ENCODE data around the gene REC114. TPM values are rescaled to one million over a fixed set of nuclear protein-coding genes. Genes with fewer than 3 reads are reported as not detected.

The REC114 gene
- total and polyA plus RNA-seq, 9 of the 15 experiments (the other 6 are each of a cell fraction or from before 2014, with no cell fraction given): 0.07 to 0.24 TPM; not detected in 7

GRCh38 chr15:73538123-73538522, 95.2 kb downstream of the REC114 start:
- ChIA-PET POLR2A (no interaction called here), CTCF (ENCODE audit: low intra/inter-chr PET ratio) (no interaction called here)
- H3K9me3 ChIP-seq (replicated peaks; ENCODE audit: control insufficient read depth, insufficient read depth, low read depth, low read length): no peaks in the 10 kb centered on the region
- intact Hi-C loops (cut with micrococcal nuclease) (no loop called here), in situ Hi-C loops (cut with MboI) (no loop called here)
- H2AFZ ChIP-seq (ENCODE audit: low read depth, low read length): no peak overlapping the region
- H3K4me3 ChIP-seq: no peak overlapping the region
- H4K20me1 ChIP-seq (replicated peaks; ENCODE audit: control insufficient read depth, insufficient read depth, low read length): no peaks in the 10 kb centered on the region
- FAIRE-seq (no peak), ATAC-seq (no peak), DNase-seq (ENCODE audit: extremely low read depth in 1 of 4, low spot score in 3 of 4) (no peak)
- H3K36me3 ChIP-seq (ENCODE audit: control insufficient read depth, insufficient read depth, low read length): no peaks in the 10 kb centered on the region
- H3K4me2 ChIP-seq (ENCODE audit: insufficient read depth, low read length): no peak overlapping the region
- no peaks in the 10 kb centered on the region for H3K9me1 ChIP-seq (ENCODE audit: control insufficient read depth, insufficient read depth, low read length)
- peaks cover 0 to 6% of the 10 kb centered on the region in 2 experiments; a peak in 2 of 5 replicates for H3K27me3 ChIP-seq (ENCODE audit: control insufficient read depth in 2 of 2, insufficient read depth in 2 of 2, low read length in 2 of 2)
- no peaks in the 10 kb centered on the region for H3K4me1 ChIP-seq (replicated peaks in 1 of 2; ENCODE audit: control insufficient read depth in 2 of 2, insufficient read depth in 2 of 2, low read length in 2 of 2)
- no CpG with 5 or more reads among the region's 2 CpGs for WGBS (ENCODE audit: insufficient coverage, low coverage, missing lambda C conversion rate)
- no peak overlapping the region for H3K9ac ChIP-seq (ENCODE audit: insufficient read depth in 1 of 2, low read depth in 2 of 2, low read length in 2 of 2)
- no peaks in the 10 kb centered on the region for H3K79me2 ChIP-seq (ENCODE audit: control insufficient read depth, insufficient read depth, low read length)
- BruUV-seq (replicated peaks): no TSS peak
- H3K27ac ChIP-seq (ENCODE audit: extremely low read depth, low read depth, low read length): no peak overlapping the region
- TF ChIP-seq MXI1 (IDR thresholded peaks at IDR 0.05; ENCODE audit: low read depth, low read length): no peak
- TF ChIP-seq SMARCE1 (IDR thresholded peaks at IDR 0.05): no peak
- no peak for TF ChIP-seq FOXA3 (CRISPR knock-in tag; conservative IDR thresholded peaks at IDR 0.05 in 1 of 2, IDR thresholded peaks at IDR 0.05 in 1 of 2)
- TF ChIP-seq REST (IDR thresholded peaks at IDR 0.05; ENCODE audit: borderline replicate concordance): no peak
- no peak for TF ChIP-seq REST (CRISPR knock-in tag; IDR thresholded peaks at IDR 0.05; ENCODE audit: low read depth)
- TF ChIP-seq ZKSCAN1 (IDR thresholded peaks at IDR 0.05; ENCODE audit: low read depth, low read length): no peak
- TF ChIP-seq CREBBP (IDR thresholded peaks at IDR 0.05; ENCODE audit: low read depth, low read length): no peak
- no peak for TF ChIP-seq POLR2G (IDR thresholded peaks at IDR 0.05; ENCODE audit: low read depth, low read length)
- no peak for TF ChIP-seq CEBPB (tag; IDR thresholded peaks at IDR 0.05)
- peak; percentile 58 for TF ChIP-seq C11orf30 (IDR thresholded peaks at IDR 0.05; ENCODE audit: low read depth)
- no peak for TF ChIP-seq SIN3B (IDR thresholded peaks at IDR 0.05; ENCODE audit: low read depth)
- no peak for TF ChIP-seq ARID2 (IDR thresholded peaks at IDR 0.05)
- no peak for TF ChIP-seq ZNF175 (CRISPR knock-in tag; IDR thresholded peaks at IDR 0.05; ENCODE audit: low read depth)
- no peak for TF ChIP-seq PTRF (tag; IDR thresholded peaks at IDR 0.05)
- no peak for TF ChIP-seq SRSF1 (IDR thresholded peaks at IDR 0.05; ENCODE audit: low read depth, low read length)
- TF ChIP-seq ARID1B (IDR thresholded peaks at IDR 0.05): no peak
- peak; percentile 25; the same call in 1 of the 2 replicates for TF ChIP-seq MAFG (tag; conservative IDR thresholded peaks at IDR 0.05)
- no peak for TF ChIP-seq NFE2 (IDR thresholded peaks at IDR 0.05; ENCODE audit: low read depth)
- TF ChIP-seq BRD9 (IDR thresholded peaks at IDR 0.05; ENCODE audit: low read depth, partially characterized antibody): no peak

Data from K562 (cell line).